Dedifferentiated amniotic fluid mesenchymal stem cell (primary cell): ENCODE measurements around the gene C2CD2L.
"Not testable (repeated sequence)": the region's sequence is repeated elsewhere in the genome, so short reads cannot be mapped to it uniquely, and the experiment has no call there.

Experiments
- DNase-seq: peaks from one replicate; pipeline ENCODE4 v3.0.0-alpha.2; 2016; ENCODE audit errors: extremely low spot score

Gene C2CD2L

GRCh38 chr11:119106564-119107537, at the start of gene C2CD2L:
Gene C2CD2L (plus strand): TSS chr11:119107344. CDS start chr11:119107742, 398 bp downstream.
- peak; percentile 75 for DNase-seq

- not testable (repeated sequence) for DNase-seq
These were observed 48.0 kb upstream of the C2CD2L start for GRCh38 chr11:119059128-119059527.

GRCh38 chr11:119061256-119061655, 45.9 kb upstream of the C2CD2L start:
- DNase-seq, result no peak

GRCh38 chr11:119062779-119063178, 44.4 kb upstream of the C2CD2L start:
- DNase-seq, result peak; percentile 57

GRCh38 chr11:119065369-119065768, 41.8 kb upstream of the C2CD2L start:
- no peak for DNase-seq

- DNase-seq, result peak; percentile 95
These were observed 39.5 kb upstream of the C2CD2L start, which contains the start of gene VPS11 for GRCh38 chr11:119067371-119068222. Gene VPS11 (plus strand): TSS chr11:119067818. CDS start chr11:119067824, 6 bp downstream.

- no peak for DNase-seq
These were observed 29.3 kb upstream of the C2CD2L start for GRCh38 chr11:119077839-119078238.

- no peak for DNase-seq
These were observed 28.3 kb upstream of the C2CD2L start for GRCh38 chr11:119078675-119079420.

- no peak for DNase-seq
These were observed 25.4 kb upstream of the C2CD2L start for GRCh38 chr11:119081682-119082260.

GRCh38 chr11:119084663-119085436, 22.3 kb upstream of the C2CD2L start, which contains the start of gene HMBS:
Gene HMBS (plus strand): TSS chr11:119084881. CDS start chr11:119085034, 153 bp downstream.
- peak; percentile 89 for DNase-seq

GRCh38 chr11:119085437-119085847, 21.7 kb upstream of the C2CD2L start:
- no peak for DNase-seq

GRCh38 chr11:119087123-119087522, 20.0 kb upstream of the C2CD2L start:
- DNase-seq, result no peak

- no peak for DNase-seq
These were observed 19.4 kb upstream of the C2CD2L start for GRCh38 chr11:119087747-119088241.

GRCh38 chr11:119088406-119088805, 18.7 kb upstream of the C2CD2L start:
- no peak for DNase-seq

GRCh38 chr11:119089319-119089718, 17.8 kb upstream of the C2CD2L start:
- no peak for DNase-seq

GRCh38 chr11:119091178-119091577, 16.0 kb upstream of the C2CD2L start:
- DNase-seq, result no peak

GRCh38 chr11:119091966-119092879, 14.9 kb upstream of the C2CD2L start:
- no peak for DNase-seq

- DNase-seq, result no peak
These were observed 14.0 kb upstream of the C2CD2L start for GRCh38 chr11:119092880-119093842.
